HG03469 (cell line): ENCODE data around the gene FNDC1.

Experiments
- ATAC-seq: cut with Tn5 transposase; IDR thresholded peaks from one replicate; pipeline ENCODE4 v1.9.1; 2021; ENCODE audit warnings: mild to moderate bottlenecking, moderate library complexity, moderate number of reproducible peaks; ENCODE audit not compliant: unreplicated experiment

Gene FNDC1

DNA sequence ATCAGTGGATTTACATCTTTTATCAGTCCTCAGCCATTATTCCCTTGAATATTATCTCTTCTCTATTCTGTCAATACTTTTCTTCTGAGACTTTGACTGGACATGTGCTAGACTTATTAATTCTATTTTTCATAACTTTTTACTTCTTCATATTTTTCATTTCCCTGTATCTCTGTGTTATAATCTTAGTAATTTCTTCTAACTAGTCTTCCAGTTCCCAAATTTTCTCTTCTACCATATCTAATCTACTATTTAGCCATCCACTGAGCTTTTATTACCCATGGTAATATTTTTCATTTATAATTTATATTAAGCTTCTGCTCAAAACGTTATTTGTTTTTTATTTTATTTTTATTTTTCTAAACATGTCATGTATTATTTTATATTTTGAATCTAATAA is 13.1 kb upstream of the FNDC1 start:
- ATAC-seq = no peak

DNA sequence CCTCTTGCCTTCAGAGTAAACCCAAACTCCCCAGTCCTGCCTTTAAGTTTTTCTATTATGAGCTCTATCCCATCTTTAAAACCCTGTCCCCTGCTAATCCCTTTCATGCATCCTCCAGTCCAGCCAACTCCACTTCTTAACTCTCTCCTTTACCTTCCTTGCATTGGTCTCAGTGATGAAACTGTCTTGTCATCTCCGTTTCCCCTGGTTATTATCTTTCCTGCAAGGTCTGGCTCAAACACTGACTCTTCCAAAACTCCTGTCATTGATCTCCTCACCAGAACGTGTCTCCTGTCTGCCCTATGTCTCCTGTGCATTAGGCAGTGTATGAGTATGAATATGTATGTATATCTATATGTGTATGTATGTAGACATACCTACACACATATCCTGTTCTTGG is 11.8 kb upstream of the FNDC1 start:
- ATAC-seq = no peak

- no peak for ATAC-seq
Measured at GRCh38 chr6:159161839-159162238, 7.4 kb upstream of the FNDC1 start.

DNA sequence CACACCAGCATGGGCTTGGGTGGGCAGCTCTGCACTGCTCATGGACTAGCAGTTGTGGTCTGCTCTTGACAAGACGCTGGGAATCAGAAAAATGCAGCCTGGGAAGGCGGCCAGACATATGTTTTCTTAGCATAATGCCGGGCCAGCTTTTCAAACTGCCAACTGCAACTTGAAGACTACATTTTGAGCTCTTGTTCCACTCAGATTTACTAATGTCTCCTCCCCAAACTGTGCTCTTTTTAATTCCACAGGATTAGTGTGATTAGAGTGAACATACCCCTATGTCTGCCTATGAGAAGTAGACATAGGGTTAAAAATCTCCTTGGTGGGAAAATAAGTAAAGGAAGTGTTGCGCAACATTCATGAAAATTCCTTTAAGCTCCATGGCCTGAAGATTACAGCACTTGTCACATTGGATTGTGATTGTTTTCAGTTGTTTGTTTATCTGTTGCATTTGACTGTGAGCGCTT is 5.3 kb upstream of the FNDC1 start:
- no peak for ATAC-seq

DNA sequence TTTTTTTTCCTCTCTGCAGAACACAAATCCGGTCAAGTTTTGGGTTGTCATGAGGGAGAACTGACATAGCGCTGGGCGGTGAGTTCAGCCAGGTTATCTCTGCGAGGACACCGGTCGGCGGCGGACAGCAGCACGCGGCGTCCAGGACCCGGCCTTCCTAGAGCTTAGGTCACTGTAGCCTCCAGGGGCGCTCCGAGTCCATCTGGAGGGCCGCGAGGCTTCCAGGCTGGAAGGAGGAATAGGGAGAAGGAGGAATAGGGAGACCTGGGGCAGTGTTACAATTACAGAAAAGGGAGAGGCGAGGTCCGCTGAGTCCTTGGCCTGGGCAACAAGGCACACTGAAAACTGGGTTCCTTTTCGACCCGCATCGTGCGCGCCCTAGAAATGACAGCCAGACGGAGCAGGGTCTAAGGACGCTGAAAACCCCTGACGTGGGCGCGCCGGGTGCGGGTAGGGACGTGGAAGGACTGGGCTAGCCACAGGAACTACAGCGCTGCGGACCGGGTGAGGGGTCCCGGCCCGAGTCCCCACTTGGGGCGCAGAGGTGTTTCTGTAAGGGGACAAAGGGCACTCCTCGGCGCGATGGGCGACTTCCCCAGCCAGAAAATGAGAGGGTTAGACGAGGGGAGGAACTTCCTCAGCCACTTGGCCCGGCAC is 536 bp upstream of the FNDC1 start:
- ATAC-seq = no peak

GRCh38 chr6:159169557-159170332 is 545 bp downstream of the FNDC1 start:
- no peak for ATAC-seq

DNA sequence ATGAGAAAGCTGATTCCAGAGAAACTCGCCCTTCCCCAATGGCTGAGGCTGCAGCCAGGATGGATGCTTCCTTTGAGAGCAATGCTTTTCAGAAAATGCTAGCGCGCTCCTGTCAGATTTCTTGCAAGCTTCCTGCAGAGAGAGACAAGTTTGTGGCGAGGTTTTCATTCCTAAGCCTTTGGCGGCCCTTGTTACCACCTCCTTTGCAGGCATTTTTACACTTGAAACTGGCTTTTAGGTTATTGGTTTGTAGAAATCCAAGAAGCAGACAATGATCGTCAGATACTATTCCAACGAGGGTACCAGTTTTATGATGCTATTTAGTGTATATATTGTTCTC is 1.1 kb downstream of the FNDC1 start:
- no peak for ATAC-seq

GRCh38 chr6:159170999-159171712 is 2.0 kb downstream of the FNDC1 start:
- no peak for ATAC-seq

GRCh38 chr6:159172091-159172491 is 2.9 kb downstream of the FNDC1 start:
- no peak for ATAC-seq

- ATAC-seq = peak; percentile 70
Measured at GRCh38 chr6:159174263-159174969, 5.2 kb downstream of the FNDC1 start.

- ATAC-seq = no peak
Measured at GRCh38 chr6:159176913-159177312, 7.7 kb downstream of the FNDC1 start.

DNA sequence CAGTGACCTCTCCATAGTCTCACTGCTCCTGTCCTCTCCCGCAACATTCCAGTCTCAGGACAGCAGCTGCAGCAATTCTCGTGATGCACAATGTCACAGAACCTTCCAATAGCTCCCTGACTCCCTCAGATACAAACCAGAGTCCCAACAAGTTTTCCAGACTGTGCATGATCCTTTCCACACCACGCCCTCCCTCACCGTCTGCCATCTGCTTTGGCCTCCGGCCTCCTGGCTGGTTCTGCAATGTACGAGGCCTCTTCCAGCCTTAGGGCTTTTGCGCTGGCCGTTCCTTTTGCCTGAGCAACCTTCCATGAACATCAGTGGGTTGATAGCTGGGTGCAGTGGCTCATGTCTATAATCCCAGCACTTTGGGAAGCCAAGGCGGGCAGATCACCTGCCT is 9.6 kb downstream of the FNDC1 start:
- ATAC-seq = no peak

DNA sequence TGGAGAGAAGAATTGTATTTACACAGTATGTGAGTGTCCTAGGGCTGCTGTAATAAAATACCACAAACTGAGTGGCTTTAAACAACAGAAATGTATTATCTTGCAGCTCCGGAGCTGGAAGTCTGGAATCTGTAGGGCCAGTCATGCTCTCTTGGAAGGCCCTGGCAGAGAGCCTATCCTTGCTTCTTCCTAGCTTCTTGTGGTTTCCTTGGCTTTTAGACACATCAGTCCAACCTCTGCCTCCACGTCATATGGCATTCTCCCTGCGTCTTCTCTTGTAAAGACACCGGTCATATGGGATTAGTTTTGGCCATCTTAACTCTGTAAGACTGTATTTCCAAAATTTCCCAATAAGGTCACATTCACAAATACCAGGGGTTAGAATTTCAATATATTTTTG is 10.8 kb downstream of the FNDC1 start:
- no peak for ATAC-seq

DNA sequence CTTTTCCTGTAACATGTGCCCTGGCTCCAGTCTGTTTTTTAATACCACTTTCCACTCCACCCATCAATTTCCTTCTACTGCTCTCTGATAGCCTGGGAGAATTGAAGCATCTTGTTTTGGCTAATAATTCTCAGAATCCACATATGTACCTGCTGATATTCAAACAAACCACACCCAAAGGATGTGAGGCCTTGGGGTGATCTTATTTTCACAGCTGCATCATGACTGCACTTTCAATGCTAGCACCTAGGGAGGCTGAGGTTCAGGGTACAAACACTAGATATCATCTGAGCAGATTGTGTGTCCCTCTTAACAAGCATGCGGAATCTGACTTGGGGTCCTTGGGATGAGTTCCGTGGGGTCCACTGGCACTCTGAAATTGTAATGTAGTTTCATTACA is 12.7 kb downstream of the FNDC1 start:
- ATAC-seq = no peak

GRCh38 chr6:159184559-159184958 is 15.4 kb downstream of the FNDC1 start:
- no peak for ATAC-seq

DNA sequence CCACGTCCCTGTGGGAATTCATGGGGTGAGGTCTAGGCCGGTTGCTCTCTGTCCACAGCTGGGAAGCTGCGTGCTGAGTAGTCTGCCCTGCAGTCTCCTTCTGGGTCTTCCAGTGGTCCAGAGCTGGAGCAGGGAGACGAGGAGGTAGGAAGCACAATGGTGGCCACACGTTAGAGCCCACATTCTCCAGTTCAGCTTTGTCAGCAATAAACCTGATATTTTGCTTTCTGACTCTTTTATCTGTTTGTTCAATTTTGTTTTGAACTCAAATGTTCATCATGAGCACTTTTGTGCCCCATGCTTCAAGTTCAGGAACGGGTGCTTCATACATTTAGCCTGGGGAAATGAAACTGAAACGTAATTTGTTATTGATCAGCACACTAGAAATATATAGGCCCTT is 21.3 kb downstream of the FNDC1 start:
- no peak for ATAC-seq

DNA sequence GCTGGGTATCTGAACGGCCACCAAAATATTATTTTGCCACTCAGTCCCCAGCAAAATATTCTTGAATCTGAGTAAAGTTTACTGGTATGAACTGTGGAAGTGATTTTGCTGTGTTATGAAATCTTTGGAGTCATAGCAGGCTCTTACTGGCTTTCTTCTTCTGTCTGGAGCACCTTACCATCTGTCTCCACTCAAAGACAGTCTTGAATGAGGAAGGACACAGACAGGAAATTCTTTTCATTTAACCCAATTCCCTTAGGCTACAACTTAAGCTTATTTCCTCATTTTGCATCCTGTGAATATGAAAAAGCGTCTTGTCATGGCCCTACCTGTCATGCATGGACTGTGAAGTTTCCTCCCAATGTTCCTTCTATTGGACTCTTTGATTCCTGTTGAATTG is 24.7 kb downstream of the FNDC1 start:
- ATAC-seq = no peak

DNA sequence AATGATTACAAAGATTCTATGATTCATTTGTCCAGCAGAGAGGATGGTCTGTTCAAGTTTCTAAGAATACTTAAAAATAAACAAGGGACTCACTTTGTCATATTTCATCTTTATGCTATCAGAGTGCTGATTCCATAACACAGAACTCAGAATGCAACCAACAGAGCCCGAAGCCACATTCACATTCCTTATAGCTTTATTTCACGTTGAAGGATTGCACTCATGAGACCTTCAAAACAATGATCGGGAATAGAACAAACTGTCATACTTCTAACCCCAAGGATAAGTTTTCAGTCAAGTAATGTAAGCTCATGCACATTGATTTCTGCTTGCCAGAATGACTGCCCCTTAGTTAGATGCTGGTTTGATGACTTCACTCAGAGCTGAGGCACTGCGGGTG is 25.2 kb downstream of the FNDC1 start:
- no peak for ATAC-seq

- ATAC-seq = no peak
Measured at GRCh38 chr6:159196430-159196975, 27.3 kb downstream of the FNDC1 start.

DNA sequence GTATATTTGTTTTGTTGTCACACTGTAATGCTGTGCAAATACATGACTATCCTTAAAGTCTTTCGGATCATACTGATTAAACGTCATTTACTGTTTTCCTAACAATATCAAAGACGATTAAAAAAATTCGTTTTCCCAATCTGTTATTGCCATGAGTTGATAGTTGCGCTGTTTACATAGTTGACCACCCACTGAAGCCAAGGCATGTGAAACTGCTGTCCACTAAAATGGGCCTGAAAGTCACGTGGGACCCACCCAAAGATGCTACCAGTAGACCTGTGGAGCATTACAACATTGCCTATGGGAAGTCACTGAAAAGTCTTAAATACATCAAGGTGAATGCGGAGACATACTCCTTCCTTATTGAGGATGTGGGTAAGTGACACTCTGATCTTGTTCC is 28.1 kb downstream of the FNDC1 start:
- ATAC-seq = no peak

GRCh38 chr6:159201336-159201735 is 32.1 kb downstream of the FNDC1 start:
- no peak for ATAC-seq
